HepG2 (cell line): ENCODE results near the gene MTHFD2.

Source experiments
- CEBPB ChIP-seq: IDR thresholded peaks from 2 replicates; pipeline ENCODE4 v1.6.1; 2011; ENCODE audit warnings: low read depth, low read length, improper control_type of control experiment, borderline replicate concordance
- LCORL ChIP-seq, 2 experiments: fragments of 450-650 bp in 1 of 2; sonication (generic) in 1 of 2; formaldehyde crosslinking in 1 of 2; IDR thresholded peaks; 2 replicates each; pipeline versions ENCODE4 v1.5.0 to v1.6.1; 2017 to 2020; ENCODE audit warnings: antibody characterized with exemption in 1 of 2, missing genetic modification reagents in 1 of 2
- NFATC3 ChIP-seq: sonication (generic); formaldehyde crosslinking; IDR thresholded peaks from 2 replicates; pipeline ENCODE4 v1.5.1; 2020; ENCODE audit warnings: mild to moderate bottlenecking, missing genetic modification reagents
- NR2F1 ChIP-seq, 2 experiments: fragments of 450-650 bp in 1 of 2; formaldehyde crosslinking in 1 of 2; IDR thresholded peaks; 2 replicates each; pipeline versions ENCODE4 v1.5.0 to v1.6.1; 2016 to 2020; ENCODE audit warnings: mild to moderate bottlenecking in 1 of 2, missing compliant biosample characterization in 1 of 2, missing genetic modification reagents in 1 of 2, moderate library complexity in 1 of 2
- POLR2A ChIP-seq, 2 experiments: IDR thresholded peaks; 2 replicates each; pipeline ENCODE4 v1.6.1; 2011; ENCODE audit warnings: low read depth in 2 of 2, low read length in 2 of 2, mild to moderate bottlenecking in 1 of 2, moderate library complexity in 1 of 2; ENCODE audit not compliant: insufficient read depth in 1 of 2
- SMC3 ChIP-seq: IDR thresholded peaks from 2 replicates; pipeline ENCODE4 v1.6.1; 2011; ENCODE audit warnings: low read length, improper control_type of control experiment
- TGIF2 ChIP-seq: IDR thresholded peaks from 2 replicates; pipeline ENCODE4 v1.6.1; 2016; ENCODE audit warnings: control low read depth, missing compliant biosample characterization

DNA sequence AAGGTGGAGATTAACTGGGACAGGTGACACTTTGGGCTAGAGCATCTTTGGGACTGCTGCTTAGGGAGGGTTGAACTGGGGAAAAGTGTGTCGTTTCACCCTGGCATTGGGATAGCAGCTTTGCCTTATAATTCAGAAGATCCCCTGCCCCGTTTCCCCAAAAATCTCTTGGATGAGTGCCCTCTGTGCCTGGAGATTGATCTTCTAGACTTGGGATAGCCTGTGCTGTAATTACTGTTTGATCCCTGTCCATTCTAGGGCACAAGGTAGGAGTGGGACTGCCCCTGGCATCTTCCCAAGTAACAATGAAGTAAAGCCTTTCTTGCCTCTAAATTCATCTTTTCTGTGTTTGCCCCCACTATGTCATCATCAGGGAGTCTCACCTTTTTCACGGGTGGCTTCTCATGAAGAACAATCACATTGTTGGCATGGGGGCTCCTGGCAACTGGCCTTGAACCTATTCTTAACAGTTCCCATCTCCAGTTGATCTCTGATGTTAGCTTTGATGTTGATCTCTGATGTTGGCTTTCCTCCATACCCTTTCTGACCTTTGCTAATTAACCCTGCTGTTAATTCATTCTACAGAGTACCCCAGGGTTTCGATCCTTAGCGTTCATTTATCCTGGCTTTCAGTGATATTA is 21.6 kb downstream of the MTHFD2 start:
- no peak for TF ChIP-seq SMC3
- TF ChIP-seq TGIF2: no peak
- no peak for TF ChIP-seq POLR2A (IDR thresholded peaks at IDR 0.05; ENCODE audit: insufficient read depth in 1 of 2, low read depth in 2 of 2, low read length in 2 of 2)
- TF ChIP-seq NR2F1 (CRISPR knock-in tag; IDR thresholded peaks at IDR 0.05): peak in 1 of 2 experiments; percentile 50; a peak in 1 of 4 replicates
- TF ChIP-seq CEBPB: no peak
- TF ChIP-seq LCORL (IDR thresholded peaks at IDR 0.05): no peak
- no peak for TF ChIP-seq LCORL (CRISPR knock-in tag; IDR thresholded peaks at IDR 0.05)
- no peak for TF ChIP-seq NFATC3
